CD1c-positive myeloid dendritic cell (primary cell): ENCODE results near the gene CAPN5.
A peak's percentile ranks its signal among the peaks of the same experiment; 100 is the strongest.

Experiments
- DNase-seq: peaks from one replicate; pipeline ENCODE4 v3.0.0-alpha.2; 2016; ENCODE audit errors: extremely low spot score

CAPN5 gene

GRCh38 chr11:77149716-77150392, 83.1 kb downstream of the CAPN5 start:
- no peak for DNase-seq

- DNase-seq, result no peak
Measured at GRCh38 chr11:77150836-77151235, 84.1 kb downstream of the CAPN5 start.

- DNase-seq, result peak; percentile 12
Measured at GRCh38 chr11:77151804-77152509, 85.2 kb downstream of the CAPN5 start.

DNA sequence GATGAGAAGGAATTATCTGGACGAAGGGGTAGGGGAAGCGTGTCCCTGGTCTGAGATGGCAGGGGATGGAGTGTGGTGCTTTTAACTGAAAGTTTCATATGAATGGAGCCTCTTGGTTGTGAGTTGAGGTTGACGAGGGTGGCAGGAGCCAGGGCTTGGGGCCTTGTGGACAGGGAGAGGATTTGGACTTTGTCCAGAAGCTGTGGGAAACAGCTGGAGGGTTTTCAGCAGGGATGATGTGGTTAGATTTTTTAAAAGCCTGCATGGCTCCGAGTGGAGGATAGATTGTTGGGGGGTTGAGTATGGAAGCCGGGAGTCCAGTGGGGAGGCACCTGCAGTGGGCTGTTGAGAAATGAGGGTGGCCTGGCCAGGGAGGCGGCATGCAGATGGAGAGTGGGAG, 86.1 kb downstream of the CAPN5 start:
- no peak for DNase-seq

DNA sequence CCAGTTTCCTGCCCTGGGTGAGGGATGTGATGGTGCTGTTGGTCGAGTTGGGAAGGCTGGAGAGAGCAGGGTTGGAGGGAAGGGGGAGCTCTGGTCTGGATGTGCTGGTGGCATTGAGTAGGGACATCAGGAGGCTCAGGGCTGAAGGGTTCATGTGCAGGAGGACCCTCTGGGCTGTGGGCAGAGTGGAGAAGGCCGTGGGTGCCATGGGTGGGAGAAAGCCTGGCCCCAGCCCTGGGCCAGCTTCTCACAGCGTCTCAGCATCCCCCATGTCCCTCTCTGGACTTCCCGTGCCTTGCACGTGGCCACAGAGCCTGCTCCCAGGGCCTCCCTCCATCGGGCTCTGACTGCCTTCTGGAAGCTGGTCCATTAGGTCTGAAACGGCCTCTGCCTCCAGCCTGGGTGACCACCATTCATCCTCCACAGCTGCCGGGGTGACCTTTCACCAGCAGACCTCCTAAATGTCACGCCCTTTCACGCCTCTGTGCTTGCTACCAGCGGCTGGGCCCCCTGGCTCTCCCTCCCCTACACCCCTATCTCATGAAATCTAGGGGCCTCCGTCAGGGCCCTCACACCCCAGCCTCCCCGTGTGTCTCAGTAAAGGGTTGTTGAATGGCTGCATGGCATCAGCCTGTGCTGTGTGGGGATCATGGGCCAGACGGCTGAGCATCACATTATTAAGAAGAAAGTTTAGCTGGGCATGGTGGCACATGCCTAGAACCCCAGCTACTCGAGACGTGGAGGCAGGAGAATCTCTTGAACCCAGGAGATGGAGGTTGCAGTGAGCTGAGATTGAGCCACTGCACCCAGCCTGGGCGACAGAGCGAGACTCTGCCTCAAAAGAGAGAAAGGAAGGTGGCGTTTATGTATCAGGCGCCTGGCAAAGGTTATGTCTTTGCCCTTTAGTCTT, 86.8 kb downstream of the CAPN5 start:
- DNase-seq, result no peak

GRCh38 chr11:77154381-77155081, 87.8 kb downstream of the CAPN5 start:
- DNase-seq, result no peak

DNA sequence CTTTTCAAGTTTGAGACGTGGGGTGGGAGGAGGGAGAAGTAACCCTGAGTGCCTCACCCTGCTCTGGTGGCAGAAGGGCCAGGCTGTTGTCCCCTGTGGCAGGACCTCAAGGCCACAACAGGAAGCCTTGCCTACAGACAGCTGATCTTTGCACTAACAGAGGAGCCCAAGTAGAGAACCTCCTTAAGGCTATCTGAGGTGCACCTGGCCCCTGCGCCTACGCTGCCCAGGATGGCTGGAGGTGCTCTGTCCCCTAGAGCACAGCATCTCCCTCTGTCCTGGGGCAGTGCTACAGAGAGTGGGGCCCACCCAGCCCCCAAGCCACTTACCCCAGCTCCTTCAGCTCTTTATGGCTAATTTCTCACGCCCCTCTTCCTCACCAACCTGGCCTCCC, 88.3 kb downstream of the CAPN5 start:
- no peak for DNase-seq

- DNase-seq, result no peak
Measured at GRCh38 chr11:77155556-77156130, 88.9 kb downstream of the CAPN5 start.

DNA sequence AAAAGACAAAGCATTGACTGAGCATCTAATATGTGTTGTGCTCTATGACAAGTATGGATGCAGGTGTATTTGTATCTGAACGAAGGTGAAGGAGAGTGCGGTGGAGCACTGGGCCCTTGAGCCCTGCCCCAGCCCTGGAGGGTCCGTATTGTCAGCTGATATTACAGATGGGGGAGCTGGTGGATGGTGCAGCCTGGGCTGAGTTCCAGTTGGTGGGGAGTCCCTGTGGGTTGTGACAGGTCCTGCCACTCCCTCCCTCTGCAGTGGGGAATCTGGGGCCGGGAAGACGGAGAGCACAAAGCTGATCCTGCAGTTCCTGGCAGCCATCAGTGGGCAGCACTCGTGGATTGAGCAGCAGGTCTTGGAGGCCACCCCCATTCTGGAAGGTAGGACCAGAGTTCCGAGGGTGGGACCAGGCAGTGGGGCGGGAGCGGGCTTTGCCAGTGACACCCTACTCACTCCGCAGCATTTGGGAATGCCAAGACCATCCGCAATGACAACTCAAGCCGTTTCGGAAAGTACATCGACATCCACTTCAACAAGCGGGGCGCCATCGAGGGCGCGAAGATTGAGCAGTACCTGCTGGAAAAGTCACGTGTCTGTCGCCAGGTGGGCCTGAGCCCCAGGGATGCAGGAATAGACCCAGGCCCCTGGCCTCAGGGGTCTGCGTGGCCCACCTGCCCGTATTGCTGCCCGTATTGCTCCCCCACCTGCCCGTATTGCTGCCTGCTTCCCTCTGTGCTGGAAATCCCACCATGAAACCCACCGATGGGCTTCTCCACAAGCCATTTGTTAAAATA, 89.8 kb downstream of the CAPN5 start:
- no peak for DNase-seq

DNA sequence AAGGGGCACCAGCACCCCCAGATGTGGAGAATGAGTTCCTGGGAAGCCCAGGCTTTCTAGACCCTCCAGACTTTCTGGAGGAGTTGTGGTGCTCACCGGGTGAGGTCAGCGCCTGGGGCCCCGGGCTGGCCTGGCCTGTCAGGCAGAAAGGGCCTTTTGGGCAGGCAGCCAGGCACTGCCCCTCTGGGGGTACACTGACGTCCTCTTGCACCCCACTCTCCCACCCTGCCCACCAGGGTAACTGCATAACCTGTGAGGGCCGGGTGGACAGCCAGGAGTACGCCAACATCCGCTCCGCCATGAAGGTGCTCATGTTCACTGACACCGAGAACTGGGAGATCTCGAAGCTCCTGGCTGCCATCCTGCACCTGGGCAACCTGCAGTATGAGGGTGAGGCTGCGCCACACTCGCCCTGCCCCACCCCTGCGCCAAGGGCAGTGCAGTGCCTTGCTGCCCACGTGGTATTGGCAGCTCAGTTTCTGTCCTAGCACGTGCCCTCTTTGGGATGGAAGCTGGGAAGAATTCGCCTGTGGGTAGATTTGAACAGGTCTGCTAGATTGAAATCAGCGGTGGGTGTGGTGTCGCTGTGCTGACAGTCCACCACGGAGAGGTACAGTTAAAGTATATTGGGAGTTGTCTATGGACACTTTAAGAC, 91.4 kb downstream of the CAPN5 start:
- no peak for DNase-seq

GRCh38 chr11:77159219-77159936, 92.6 kb downstream of the CAPN5 start:
- DNase-seq, result no peak

DNA sequence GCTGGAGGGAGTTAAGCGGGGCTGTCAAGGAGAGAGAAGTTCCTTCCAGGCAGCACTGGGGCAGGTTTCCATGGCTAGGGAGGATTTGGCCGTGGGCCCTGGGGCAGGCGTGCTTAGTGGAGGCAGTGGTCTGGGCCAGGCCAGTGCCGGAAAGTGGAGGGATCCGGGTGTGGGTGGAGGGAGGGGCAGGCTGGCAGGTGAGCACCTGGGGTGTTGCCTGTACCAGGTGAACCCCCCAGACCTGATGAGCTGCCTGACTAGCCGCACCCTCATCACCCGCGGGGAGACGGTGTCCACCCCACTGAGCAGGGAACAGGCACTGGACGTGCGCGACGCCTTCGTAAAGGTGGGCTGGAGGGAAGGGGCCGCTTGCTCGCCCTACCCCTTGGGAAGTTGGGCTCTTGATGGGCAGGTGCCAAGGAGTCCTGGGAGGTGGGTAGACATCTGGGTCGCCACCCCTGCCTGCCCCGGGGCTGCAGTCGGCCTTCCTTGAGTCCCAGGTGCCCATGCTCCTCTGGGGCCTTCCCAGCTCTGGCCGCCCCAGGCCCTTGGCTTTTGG, 93.2 kb downstream of the CAPN5 start:
- no peak for DNase-seq

GRCh38 chr11:77163271-77163670, 96.5 kb downstream of the CAPN5 start:
- no peak for DNase-seq

GRCh38 chr11:77165066-77165465, 98.3 kb downstream of the CAPN5 start:
- DNase-seq, result no peak

GRCh38 chr11:77166021-77166420, 99.2 kb downstream of the CAPN5 start:
- no peak for DNase-seq

DNA sequence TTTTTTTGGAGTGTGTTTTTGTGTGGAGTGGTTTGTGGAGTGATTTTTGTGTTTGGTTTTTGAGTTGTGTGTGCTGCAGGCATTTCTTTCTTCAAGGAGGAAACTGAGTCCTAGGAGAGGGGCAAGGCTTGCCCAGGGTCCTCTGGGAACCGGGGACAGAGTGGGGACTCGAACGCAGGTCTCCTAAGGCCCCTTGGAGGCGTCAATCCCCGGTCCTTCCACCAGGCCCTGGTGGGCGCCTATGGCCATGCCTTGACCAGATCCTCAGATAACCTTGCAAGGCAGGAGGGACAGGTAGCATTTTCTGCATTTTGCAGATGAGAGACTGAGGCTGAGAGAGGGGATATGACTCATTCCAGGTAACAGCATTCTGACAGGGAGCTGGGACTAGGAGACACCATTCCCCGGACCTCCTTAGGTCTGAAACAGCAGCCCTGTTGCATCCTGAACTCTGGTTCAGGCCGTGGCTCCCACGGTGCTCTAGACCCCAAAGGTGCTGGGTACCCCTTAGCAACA, 100.4 kb downstream of the CAPN5 start:
- no peak for DNase-seq

DNA sequence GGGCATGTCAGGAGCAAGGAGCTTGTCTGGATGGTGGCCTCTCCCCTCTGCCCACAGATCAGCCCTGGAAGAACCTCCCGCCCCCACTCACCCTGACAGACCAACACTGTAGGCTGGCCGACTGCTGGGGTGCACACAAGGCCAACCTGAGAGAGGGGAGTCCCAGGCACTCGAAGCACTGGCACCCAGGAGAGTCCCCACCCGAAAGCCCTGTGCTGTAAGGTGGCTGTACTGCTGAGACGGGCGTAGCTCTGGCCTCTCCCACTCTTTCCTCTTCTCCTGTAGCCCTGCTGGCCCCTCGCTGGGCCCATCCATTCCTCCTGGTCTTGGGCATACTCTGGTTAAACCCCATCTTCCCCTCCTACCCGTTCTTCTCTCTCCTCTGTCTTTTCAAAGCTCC, 101.0 kb downstream of the CAPN5 start:
- no peak for DNase-seq

DNA sequence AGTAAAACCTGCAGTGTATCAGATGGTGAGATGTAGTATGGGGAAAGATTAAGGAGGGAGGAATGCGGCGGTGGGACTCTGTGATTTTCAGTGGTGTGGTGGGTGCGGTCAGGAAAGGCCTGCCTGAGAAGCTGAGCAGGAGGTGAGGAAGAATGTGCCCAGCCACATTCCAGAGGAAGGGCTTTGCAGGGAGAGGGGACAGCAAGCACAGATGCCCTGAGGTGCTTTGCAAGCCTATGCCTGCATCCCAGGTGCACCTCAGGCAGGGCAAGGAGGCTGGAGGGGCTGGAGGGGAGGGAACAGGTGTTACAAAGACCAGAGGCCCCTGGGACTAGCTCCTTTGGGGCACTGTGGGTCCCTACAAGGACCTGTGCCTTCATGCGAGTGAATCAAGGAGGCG, 103.3 kb downstream of the CAPN5 start:
- no peak for DNase-seq

DNA sequence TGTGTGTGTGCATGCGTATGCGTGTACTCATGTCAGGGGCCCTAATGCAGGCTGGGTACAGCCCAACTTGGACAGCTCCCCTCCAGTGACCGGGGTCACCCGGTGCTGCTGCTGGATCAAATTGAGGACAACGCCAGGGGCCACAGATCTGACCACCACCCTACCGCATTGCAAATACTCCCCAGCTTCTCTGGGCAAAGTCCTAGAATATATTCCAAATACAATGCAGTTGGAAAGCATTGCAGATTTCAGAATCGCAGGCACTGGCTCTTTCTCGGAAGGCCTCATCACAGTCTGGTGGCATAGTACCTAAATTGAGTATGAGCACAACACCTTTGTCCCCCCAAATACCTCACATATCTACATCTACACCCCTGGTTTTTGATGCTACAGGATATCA, 104.5 kb downstream of the CAPN5 start:
- DNase-seq, result no peak
